Measurements from ENCODE around the gene SLC12A3. TPM values are rescaled to one million over a fixed set of nuclear protein-coding genes. Genes with fewer than 3 reads are reported as not detected.

The SLC12A3 gene
- total and polyA plus RNA-seq, 2 of the 4 experiments (the other 2 are of a cell fraction): not detected

- no peak overlapping the region for H3K4ac ChIP-seq (ENCODE audit: low read depth, low read length)
- peaks cover 24% of the 10 kb centered on the region for H3K36me3 ChIP-seq (ENCODE audit: control insufficient read depth, insufficient read depth, low read length)
- H3K79me1 ChIP-seq (ENCODE audit: low read depth in 1 of 2, low read length in 2 of 2): no peaks in the 10 kb centered on the region
- no peak overlapping the region for H4K91ac ChIP-seq (ENCODE audit: insufficient read depth, low read depth, low read length)
- CTCF ChIA-PET: interaction anchor here (1.2 kb wide), 1 partner anchor 10 kb away, joined by 3 read pairs; no protein-coding TSS in a partner anchor
- no peak overlapping the region for H3K14ac ChIP-seq (replicated peaks; ENCODE audit: low read depth, low read length)
- DNase-seq (no peak), ATAC-seq (ENCODE audit: low read depth) (no peak)
- no peak overlapping the region for H2BK120ac ChIP-seq (ENCODE audit: low read depth, low read length)
- no peak overlapping the region for H2AK9ac ChIP-seq (replicated peaks; ENCODE audit: low read depth, low read length, poor library complexity)
- no peak overlapping the region for H3K9ac ChIP-seq (ENCODE audit: low read depth, low read length)
- no peak overlapping the region for H3K56ac ChIP-seq (ENCODE audit: extremely low read depth, insufficient read depth, low read length)
- H4K20me1 ChIP-seq (ENCODE audit: insufficient read depth, low read length): no peaks in the 10 kb centered on the region
- no peaks in the 10 kb centered on the region for H3K27me3 ChIP-seq (ENCODE audit: control insufficient read depth, insufficient read depth, low read length)
- TF ChIP-seq CTCF (conservative IDR thresholded peaks at IDR 0.05; ENCODE audit: low read depth, low read length): no peak
- no peak for TF ChIP-seq BHLHE40 (IDR thresholded peaks at IDR 0.05; ENCODE audit: low read depth, low read length)
- TF ChIP-seq ELK1 (IDR thresholded peaks at IDR 0.05; ENCODE audit: borderline replicate concordance, low read depth, low read length): no peak
- no peak for TF ChIP-seq CEBPB (IDR thresholded peaks at IDR 0.05; ENCODE audit: low read depth, low read length)
- no peak for TF ChIP-seq MXI1 (IDR thresholded peaks at IDR 0.05; ENCODE audit: borderline replicate concordance, low read depth, low read length)
- TF ChIP-seq FOS (IDR thresholded peaks at IDR 0.05; ENCODE audit: low read depth, low read length): no peak
- TF ChIP-seq POLR2A (IDR thresholded peaks at IDR 0.05; ENCODE audit: low read depth, low read length): no peak
- no peak for TF ChIP-seq RFX5 (IDR thresholded peaks at IDR 0.05; ENCODE audit: low read depth, low read length)
- no TSS peak for BruUV-seq (replicated peaks)
- H3K9me1 ChIP-seq (ENCODE audit: insufficient read depth, low read length): peaks cover 19% of the 10 kb centered on the region; the same call in 1 of the 2 replicates
- in situ Hi-C loops (cut with MboI; ENCODE audit: low sequenced_read_pairs): no loop called here
- POLR2A ChIA-PET (ENCODE audit: unreplicated experiment): no interaction called here
- no peak overlapping the region for H3K4me2 ChIP-seq (ENCODE audit: low read depth, low read length)
- H3K4me1 ChIP-seq (ENCODE audit: control insufficient read depth, insufficient read depth, low read length): no peaks in the 10 kb centered on the region
- no peak overlapping the region for H3K23ac ChIP-seq (ENCODE audit: low read depth, low read length)
- no peak overlapping the region for H2AFZ ChIP-seq (replicated peaks; ENCODE audit: low read length, poor library complexity)
- no peak overlapping the region for H3K27ac ChIP-seq (ENCODE audit: insufficient read depth, low read length)
- H2BK15ac ChIP-seq (ENCODE audit: low read depth, low read length): no peak overlapping the region
- H2BK20ac ChIP-seq (ENCODE audit: low read depth, low read length): no peak overlapping the region
- no peak overlapping the region for H3K18ac ChIP-seq (ENCODE audit: low read depth, low read length)
- H2BK5ac ChIP-seq (ENCODE audit: low read depth, low read length, poor library complexity, severe bottlenecking): no peak overlapping the region
- no peak overlapping the region for H3K4me3 ChIP-seq (ENCODE audit: insufficient read depth, low read depth, low read length)
- no peak overlapping the region for H4K5ac ChIP-seq (ENCODE audit: low read depth, low read length)
- intact Hi-C loops (cut with micrococcal nuclease): no loop called here
- H4K8ac ChIP-seq (ENCODE audit: low read depth in 2 of 2, low read length in 2 of 2): no peak overlapping the region
- H3K9me3 ChIP-seq (ENCODE audit: control insufficient read depth, insufficient read depth, low read length): no peaks in the 10 kb centered on the region
- H2AK5ac ChIP-seq (ENCODE audit: low read depth, low read length): no peak overlapping the region
- dilution Hi-C loops (cut with HindIII; ENCODE audit: low sequenced_read_pairs, unreplicated experiment): no loop called here
Observed at GRCh38 chr16:56842133-56842532, 22.9 kb upstream of the SLC12A3 start.
